Right lobe of liver (tissue), 4 donors: ENCODE measurements around the gene OTX1.

ENCODE experiments used
- CTCF ChIP-seq, 4 donors: fragments of 200-600 bp in 3 of 4; fragments of 450-650 bp in 1 of 4; IDR thresholded peaks; one replicate each; pipeline versions ENCODE4 v1.5.1 to v1.8.0; 2016 to 2022; ENCODE audit warnings: antibody characterized with exemption in 4 of 4, mild to moderate bottlenecking in 2 of 4
- POLR2A ChIP-seq: fragments of 450-650 bp; IDR thresholded peaks from one replicate; pipeline ENCODE4 v1.6.1; 2017; ENCODE audit warnings: antibody characterized with exemption, mild to moderate bottlenecking
- donor health status: DM: no; HTN: no; CAD: no.
- donor health status: DM: no; HTN: no; CAD: no.
- donor health status: DM: no; HTN: yes; CAD: no.

DNA sequence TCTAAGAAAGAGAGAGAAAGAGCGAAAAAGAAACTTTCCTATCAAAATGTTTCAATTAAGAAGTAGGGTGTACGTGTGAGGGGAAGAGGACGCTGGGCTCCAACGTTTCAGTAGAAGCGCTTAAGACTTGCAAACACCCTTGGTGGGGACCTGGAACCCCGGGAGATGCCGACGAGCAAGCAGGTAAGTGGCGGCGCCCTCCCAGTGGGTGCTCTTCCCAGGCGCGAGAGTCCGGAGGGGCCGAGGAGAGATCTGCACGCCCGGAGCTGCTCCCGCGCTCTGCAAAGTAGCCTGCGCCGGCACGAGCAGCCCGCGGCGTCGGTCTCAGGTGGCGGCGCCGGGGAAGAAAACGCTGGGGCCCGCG lies 678 bp upstream of the OTX1 start:
- no peak for TF ChIP-seq CTCF (IDR thresholded peaks at IDR 0.05)
- no peak for TF ChIP-seq POLR2A
